BJ (cell line): ENCODE results near the gene SPON1. TPM values are rescaled to one million over a fixed set of nuclear protein-coding genes. Genes with fewer than 3 reads are reported as not detected.

Source experiments
- CTCF ChIA-PET: fragments of 350-600 bp; formaldehyde crosslinking; extraction: SDS; loops from one replicate; lab custom pipeline; 2021; ENCODE audit warnings: antibody characterized with exemption, inconsistent platforms; lab: Yijun Ruan, JAX
- POLR2A ChIA-PET: fragments of 300-600 bp; sonication (Branson Sonifier 250); formaldehyde crosslinking; extraction: SDS; loops from one replicate; lab custom pipeline; 2021; ENCODE audit warnings: antibody characterized with exemption; lab: Charles Lee
- DNase-seq: peaks from one replicate; pipeline ENCODE4 v3.0.0-alpha.2; 2011; ENCODE audit warnings: low read depth
- H3K27me3 ChIP-seq: 2 replicates; pipeline ENCODE4 v1.6.0; 2011; ENCODE audit warnings: low read length; ENCODE audit not compliant: control insufficient read depth, insufficient read depth
- H3K36me3 ChIP-seq: 2 replicates; pipeline ENCODE4 v1.5.1; 2011; ENCODE audit warnings: low read length; ENCODE audit not compliant: control insufficient read depth, insufficient read depth
- H3K4me3 ChIP-seq: 2 replicates; pipeline ENCODE4 v1.5.1; 2011; ENCODE audit warnings: low read depth, mild to moderate bottlenecking, control low read depth, low read length
- polyA plus RNA-seq: library from polyadenylated mRNA; depleted of rRNA; stranded (reverse); fragments of >200 nt; gene quantifications from 2 replicates; pipeline ENCODE4 v1.2.3, GENCODE V29; 2011
- TF ChIP-seq, protein P1 (sequence below): IDR thresholded peaks from 2 replicates; pipeline ENCODE4 v1.5.1; 2011; ENCODE audit warnings: low read depth, mild to moderate bottlenecking, control low read depth, inconsistent platforms, low read length, moderate library complexity; ENCODE audit not compliant: insufficient read depth

The SPON1 gene
- polyA plus RNA-seq, 1 experiment, result not detected

DNA sequence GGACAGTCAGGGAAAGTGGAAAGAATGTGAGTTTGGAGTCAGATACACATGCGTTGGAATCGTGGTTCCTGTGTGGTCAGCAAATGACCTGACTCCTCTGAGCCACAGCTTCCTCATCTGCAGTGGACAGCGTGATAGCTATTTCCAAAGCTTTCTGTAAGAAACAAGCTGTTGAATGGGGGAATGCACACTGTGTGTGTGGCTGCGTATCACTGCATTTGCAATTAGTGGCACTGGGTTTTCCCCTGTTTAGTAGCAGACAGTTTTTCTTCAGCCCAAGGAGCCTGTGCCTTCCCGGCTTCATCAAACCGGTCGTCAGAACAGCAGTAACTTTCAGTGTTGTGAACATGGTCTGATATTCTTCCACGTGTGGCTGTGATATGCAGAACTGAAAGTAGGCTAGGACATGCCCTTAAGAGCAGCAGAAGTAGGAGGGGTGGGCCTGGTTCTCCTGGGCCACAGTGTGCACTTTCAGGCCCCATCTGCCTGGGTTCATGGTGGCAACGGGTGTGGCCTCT, 275.0 kb downstream of the SPON1 start:
- ChIA-PET POLR2A (no interaction called here), CTCF (interaction anchor here (1.3 kb wide), 1 partner anchor 10 kb away, joined by 6 read pairs; no protein-coding TSS in a partner anchor)
- Histone ChIP-seq H3K27me3 (peaks cover 8% of the 10 kb centered on the region), H3K4me3 (no peak overlapping the region), H3K36me3 (no peaks in the 10 kb centered on the region)
- TF ChIP-seq, protein P1, sequence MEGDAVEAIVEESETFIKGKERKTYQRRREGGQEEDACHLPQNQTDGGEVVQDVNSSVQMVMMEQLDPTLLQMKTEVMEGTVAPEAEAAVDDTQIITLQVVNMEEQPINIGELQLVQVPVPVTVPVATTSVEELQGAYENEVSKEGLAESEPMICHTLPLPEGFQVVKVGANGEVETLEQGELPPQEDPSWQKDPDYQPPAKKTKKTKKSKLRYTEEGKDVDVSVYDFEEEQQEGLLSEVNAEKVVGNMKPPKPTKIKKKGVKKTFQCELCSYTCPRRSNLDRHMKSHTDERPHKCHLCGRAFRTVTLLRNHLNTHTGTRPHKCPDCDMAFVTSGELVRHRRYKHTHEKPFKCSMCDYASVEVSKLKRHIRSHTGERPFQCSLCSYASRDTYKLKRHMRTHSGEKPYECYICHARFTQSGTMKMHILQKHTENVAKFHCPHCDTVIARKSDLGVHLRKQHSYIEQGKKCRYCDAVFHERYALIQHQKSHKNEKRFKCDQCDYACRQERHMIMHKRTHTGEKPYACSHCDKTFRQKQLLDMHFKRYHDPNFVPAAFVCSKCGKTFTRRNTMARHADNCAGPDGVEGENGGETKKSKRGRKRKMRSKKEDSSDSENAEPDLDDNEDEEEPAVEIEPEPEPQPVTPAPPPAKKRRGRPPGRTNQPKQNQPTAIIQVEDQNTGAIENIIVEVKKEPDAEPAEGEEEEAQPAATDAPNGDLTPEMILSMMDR, result no peak
- no peak for DNase-seq

DNA sequence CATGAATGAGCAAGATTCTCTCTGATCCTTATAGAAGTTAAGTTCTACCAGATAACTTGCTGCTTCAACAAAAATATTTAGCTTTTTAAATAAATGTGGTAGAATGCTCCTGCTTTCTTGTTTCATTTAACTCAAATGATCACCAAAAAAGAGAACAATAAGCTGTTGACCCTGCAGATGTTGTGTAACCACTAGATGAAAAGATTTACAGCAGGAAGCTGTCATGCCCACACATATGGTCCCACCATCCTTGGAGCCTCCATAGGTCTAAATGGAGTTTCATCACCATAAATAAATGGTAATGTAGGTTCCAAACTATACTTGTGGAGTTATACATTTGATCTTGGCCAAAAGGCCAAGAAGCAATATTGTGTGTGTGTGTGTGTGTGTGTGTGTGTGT, 277.7 kb downstream of the SPON1 start:
- H3K36me3 ChIP-seq, result no peaks in the 10 kb centered on the region
- peaks cover 8% of the 10 kb centered on the region for H3K27me3 ChIP-seq
- ChIA-PET POLR2A (no interaction called here), CTCF (interaction anchor here (1.5 kb wide), 1 partner anchor 27 kb away, joined by 3 read pairs; no protein-coding TSS in a partner anchor)
- no peak overlapping the region for H3K4me3 ChIP-seq
- DNase-seq, result no peak
- TF ChIP-seq, protein P1, result no peak

DNA sequence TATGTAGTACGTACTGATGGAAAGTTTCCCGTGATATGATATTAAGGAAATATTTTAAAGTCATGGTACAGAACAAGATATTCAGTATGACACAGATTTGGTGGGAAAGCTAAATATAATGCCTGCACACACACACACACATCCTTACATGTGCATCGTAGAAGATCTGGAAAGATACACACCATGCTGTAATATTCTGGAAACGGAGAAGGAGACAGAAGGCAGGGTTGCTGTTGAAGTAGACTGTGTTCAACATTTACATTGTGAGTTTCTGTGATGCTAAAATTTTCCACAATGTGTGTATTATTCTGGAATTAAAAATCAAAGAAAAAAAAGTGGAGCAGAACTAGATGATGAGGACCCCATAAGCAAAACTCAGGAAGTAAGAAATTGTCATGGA, 278.4 kb downstream of the SPON1 start:
- Histone ChIP-seq H3K36me3 (no peaks in the 10 kb centered on the region), H3K27me3 (peaks cover 10% of the 10 kb centered on the region), H3K4me3 (no peak overlapping the region)
- ChIA-PET POLR2A (no interaction called here), CTCF (no interaction called here)
- DNase-seq, result no peak
- TF ChIP-seq, protein P1, result no peak

DNA sequence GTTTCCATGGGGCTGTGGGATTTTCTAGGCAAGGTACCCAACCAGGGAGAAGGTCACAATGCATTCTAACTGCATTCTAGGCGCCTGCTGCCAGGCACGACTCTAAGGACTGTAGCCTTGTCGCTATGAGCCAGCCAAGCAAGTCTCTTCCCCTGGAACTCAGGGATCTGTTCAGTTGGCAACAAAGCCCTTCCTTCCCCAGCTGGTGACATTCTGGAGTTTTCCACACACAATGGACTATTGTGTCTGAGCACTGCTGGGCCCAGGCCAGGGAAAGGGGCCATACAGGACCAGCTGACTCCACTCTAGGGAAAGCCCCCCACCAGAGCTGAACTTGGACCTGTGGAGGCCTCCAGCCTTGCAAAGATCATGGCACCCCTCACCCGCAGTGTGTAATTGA, 279.7 kb downstream of the SPON1 start:
- ChIA-PET POLR2A (no interaction called here), CTCF (no interaction called here)
- no peaks in the 10 kb centered on the region for H3K36me3 ChIP-seq
- TF ChIP-seq, protein P1, result no peak
- peaks cover 10% of the 10 kb centered on the region for H3K27me3 ChIP-seq
- DNase-seq, result no peak
- no peak overlapping the region for H3K4me3 ChIP-seq

DNA sequence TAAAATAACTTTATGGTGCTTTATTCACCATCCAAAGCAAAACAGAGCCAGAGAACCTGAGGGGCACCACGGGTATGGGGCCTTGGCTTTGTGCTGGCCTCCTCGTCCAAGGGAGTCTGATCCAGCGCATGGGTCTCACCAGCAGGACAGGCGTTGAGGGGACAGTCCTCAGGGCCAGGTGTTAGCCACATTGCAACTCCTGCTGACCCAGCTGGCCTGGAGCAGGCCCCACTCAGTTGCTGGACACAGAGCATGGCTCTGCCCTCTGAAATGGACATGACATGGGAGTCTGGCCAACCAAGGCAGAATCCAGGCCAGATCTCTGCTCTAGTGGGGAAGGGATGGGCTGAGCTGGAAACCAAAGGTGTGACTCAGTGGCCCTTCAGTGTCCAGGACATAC, 280.2 kb downstream of the SPON1 start:
- H3K36me3 ChIP-seq, result no peaks in the 10 kb centered on the region
- CTCF ChIA-PET, result no interaction called here
- no peak overlapping the region for H3K4me3 ChIP-seq
- TF ChIP-seq, protein P1, result no peak
- peaks cover 8% of the 10 kb centered on the region for H3K27me3 ChIP-seq
- POLR2A ChIA-PET, result no interaction called here
- no peak for DNase-seq
